Chondrocyte (in vitro differentiated cells): Measurements from ENCODE around the gene LCE2B. TPM values are rescaled to one million over a fixed set of nuclear protein-coding genes. Genes with fewer than 3 reads are reported as not detected.
"Not testable (repeated sequence)": the region's sequence is repeated elsewhere in the genome, so short reads cannot be mapped to it uniquely, and the experiment has no call there.

Source experiments
- DNase-seq: peaks from one replicate; pipeline ENCODE4 v3.0.0; 2021; ENCODE audit warnings: mixed read lengths, low spot score
- H3K27ac Mint-ChIP-seq: one replicate; pipeline ENCODE4 v1.8.0; 2021; ENCODE audit warnings: mild to moderate bottlenecking, moderate library complexity, mixed read lengths; ENCODE audit not compliant: unreplicated experiment
- H3K27me3 Mint-ChIP-seq: 2 replicates; pipeline ENCODE4 v1.8.0; 2021; ENCODE audit warnings: low read depth, mixed read lengths
- H3K36me3 Mint-ChIP-seq: 2 replicates; pipeline ENCODE4 v1.8.0; 2021; ENCODE audit warnings: low read depth, mixed read lengths
- H3K4me1 Mint-ChIP-seq: 2 replicates; pipeline ENCODE4 v1.8.0; 2021; ENCODE audit warnings: low read depth, mild to moderate bottlenecking, mixed read lengths
- H3K4me3 Mint-ChIP-seq: one replicate; pipeline ENCODE4 v1.8.0; 2021; ENCODE audit warnings: mild to moderate bottlenecking, moderate library complexity, mixed read lengths; ENCODE audit not compliant: unreplicated experiment
- H3K9me3 Mint-ChIP-seq: 2 replicates; pipeline ENCODE4 v1.8.0; 2021; ENCODE audit warnings: low read depth, mixed read lengths
- CTCF ChIP-seq: fragments of 200-600 bp; sonication (generic); IDR thresholded peaks from 2 replicates; pipeline ENCODE4 v1.5.0; 2021; ENCODE audit warnings: antibody characterized with exemption, mild to moderate bottlenecking, moderate library complexity
- total RNA-seq: library from RNA; stranded (reverse); gene quantifications from 3 replicates; pipeline ENCODE4 v1.2.1, GENCODE V29; 2021

Gene LCE2B
- total RNA-seq, 1 donor from 2014 or later = not detected

GRCh38 chr1:152673016-152673415, 12.9 kb upstream of the LCE2B start:
- Mint-ChIP-seq H3K4me1 (no peaks in the 10 kb centered on the region), H3K27me3 (no peaks in the 10 kb centered on the region), H3K9me3 (peaks cover 8% of the 10 kb centered on the region), H3K4me3 (no peak overlapping the region), H3K36me3 (no peaks in the 10 kb centered on the region), H3K27ac (no peak overlapping the region)
- no peak for TF ChIP-seq CTCF
- no peak for DNase-seq

GRCh38 chr1:152674983-152675382, 10.9 kb upstream of the LCE2B start, which contains the start of gene LCE2C:
Gene LCE2C (plus strand): TSS chr1:152675279. CDS start chr1:152676016, 737 bp downstream.
- not testable (repeated sequence) for DNase-seq, H3K27me3 Mint-ChIP-seq, H3K9me3 Mint-ChIP-seq, H3K4me3 Mint-ChIP-seq, H3K4me1 Mint-ChIP-seq, H3K27ac Mint-ChIP-seq, H3K36me3 Mint-ChIP-seq

GRCh38 chr1:152679459-152679858, 6.5 kb upstream of the LCE2B start:
- no peak overlapping the region for H3K4me3 Mint-ChIP-seq
- no peak for DNase-seq
- TF ChIP-seq CTCF = no peak
- H3K27me3 Mint-ChIP-seq = no peaks in the 10 kb centered on the region
- no peak overlapping the region for H3K27ac Mint-ChIP-seq
- H3K9me3 Mint-ChIP-seq = peaks cover 4% of the 10 kb centered on the region
- no peaks in the 10 kb centered on the region for H3K36me3 Mint-ChIP-seq
- H3K4me1 Mint-ChIP-seq = no peaks in the 10 kb centered on the region

GRCh38 chr1:152681616-152682015, 4.3 kb upstream of the LCE2B start:
- no peak overlapping the region for H3K4me3 Mint-ChIP-seq
- H3K36me3 Mint-ChIP-seq = no peaks in the 10 kb centered on the region
- H3K27me3 Mint-ChIP-seq = no peaks in the 10 kb centered on the region
- H3K4me1 Mint-ChIP-seq = no peaks in the 10 kb centered on the region
- no peak overlapping the region for H3K27ac Mint-ChIP-seq
- H3K9me3 Mint-ChIP-seq = no peaks in the 10 kb centered on the region
- TF ChIP-seq CTCF = no peak
- DNase-seq = no peak

GRCh38 chr1:152683846-152684245, 2.1 kb upstream of the LCE2B start:
- Mint-ChIP-seq H3K4me1 (no peaks in the 10 kb centered on the region), H3K27me3 (no peaks in the 10 kb centered on the region), H3K9me3 (no peaks in the 10 kb centered on the region), H3K4me3 (no peak overlapping the region), H3K27ac (no peak overlapping the region), H3K36me3 (no peaks in the 10 kb centered on the region)
- no peak for DNase-seq
- TF ChIP-seq CTCF = no peak
